Uterus (tissue), 2 donors: Measurements from ENCODE around the gene CCDC50.

Experiments
- CTCF ChIP-seq, 4 experiments: fragments of 200-600 bp in 2 of 4; fragments of 450-650 bp in 2 of 4; sonication (generic) in 2 of 4; IDR thresholded peaks; one replicate each; pipeline ENCODE4 v1.5.1; 2016 to 2019; ENCODE audit warnings: antibody characterized with exemption in 4 of 4, mild to moderate bottlenecking in 2 of 4, moderate library complexity in 1 of 4
- POLR2A ChIP-seq, 2 donors: fragments of 450-650 bp; IDR thresholded peaks; one replicate each; pipeline ENCODE4 v1.6.1; 2016; ENCODE audit warnings: antibody characterized with exemption in 2 of 2, mild to moderate bottlenecking in 1 of 2, moderate library complexity in 1 of 2

- TF ChIP-seq POLR2A (IDR thresholded peaks at IDR 0.05) (no peak), CTCF (IDR thresholded peaks at IDR 0.05) (no peak)
Measured at GRCh38 chr3:191380001-191380400, 50.8 kb downstream of the CCDC50 start.
